ENCODE data around the gene EPHB1.
A peak's percentile ranks its signal among the peaks of the same experiment; 100 is the strongest.

The EPHB1 gene

GRCh38 chr3:134751831-134752230, 43.2 kb upstream of the EPHB1 start:
- ATAC-seq = no peak
- TF ChIP-seq CREB5 (CRISPR knock-in tag; IDR thresholded peaks at IDR 0.05; ENCODE audit: low read depth) = no peak
- TF ChIP-seq ZFP30 (CRISPR knock-in tag; IDR thresholded peaks at IDR 0.05) = no peak
- TF ChIP-seq ARNTL (CRISPR knock-in tag; IDR thresholded peaks at IDR 0.05; ENCODE audit: borderline replicate concordance, low read depth) = no peak
- TF ChIP-seq ZC3H10 (CRISPR knock-in tag; IDR thresholded peaks at IDR 0.05) = no peak
- no peak for TF ChIP-seq SNAI2 (CRISPR knock-in tag; IDR thresholded peaks at IDR 0.05)
- TF ChIP-seq TOX (CRISPR knock-in tag; IDR thresholded peaks at IDR 0.05; ENCODE audit: borderline replicate concordance) = no peak
- no peak for TF ChIP-seq ESRRG (CRISPR knock-in tag; IDR thresholded peaks at IDR 0.05)
- TF ChIP-seq PPARA (CRISPR knock-in tag; IDR thresholded peaks at IDR 0.05; ENCODE audit: borderline replicate concordance) = no peak
- no peak for TF ChIP-seq ZNF70 (CRISPR knock-in tag; IDR thresholded peaks at IDR 0.05)
- no peak for TF ChIP-seq ZNF8 (CRISPR knock-in tag; IDR thresholded peaks at IDR 0.05)
- TF ChIP-seq PATZ1 (CRISPR knock-in tag; IDR thresholded peaks at IDR 0.05; ENCODE audit: borderline replicate concordance) = no peak

- TF ChIP-seq ZNF70 (CRISPR knock-in tag; IDR thresholded peaks at IDR 0.05) (no peak), TOX (CRISPR knock-in tag; IDR thresholded peaks at IDR 0.05; ENCODE audit: borderline replicate concordance) (no peak)
- ATAC-seq = no peak
These were observed 42.1 kb upstream of the EPHB1 start for GRCh38 chr3:134752761-134753461.

- no peak for TF ChIP-seq SNAI2 (CRISPR knock-in tag; IDR thresholded peaks at IDR 0.05)
- TF ChIP-seq BACH2 (CRISPR knock-in tag; IDR thresholded peaks at IDR 0.05; ENCODE audit: borderline replicate concordance) = no peak
- no peak for TF ChIP-seq ZFP30 (CRISPR knock-in tag; IDR thresholded peaks at IDR 0.05)
- TF ChIP-seq ZNF8 (CRISPR knock-in tag; IDR thresholded peaks at IDR 0.05) = no peak
- peak; percentile 79 for ATAC-seq
These were observed 40.9 kb upstream of the EPHB1 start for GRCh38 chr3:134753999-134754742.

- peak; percentile 95 for ATAC-seq
These were observed 40.1 kb upstream of the EPHB1 start for GRCh38 chr3:134754768-134755559.

More at GRCh38 chr3:134754768-134755559, 40.1 kb upstream of the EPHB1 start:
- TF ChIP-seq CSDC2 (CRISPR knock-in tag; IDR thresholded peaks at IDR 0.05) (no peak), PATZ1 (CRISPR knock-in tag; IDR thresholded peaks at IDR 0.05; ENCODE audit: borderline replicate concordance) (no peak), CSRNP3 (CRISPR knock-in tag; IDR thresholded peaks at IDR 0.05) (no peak), ZC3H10 (CRISPR knock-in tag; IDR thresholded peaks at IDR 0.05) (no peak), GLIS3 (CRISPR knock-in tag; IDR thresholded peaks at IDR 0.05) (no peak), ZFP3 (CRISPR knock-in tag; IDR thresholded peaks at IDR 0.05) (no peak), ZNF70 (CRISPR knock-in tag; IDR thresholded peaks at IDR 0.05) (no peak), TSHZ2 (CRISPR knock-in tag; IDR thresholded peaks at IDR 0.05) (no peak), PPARA (CRISPR knock-in tag; IDR thresholded peaks at IDR 0.05; ENCODE audit: borderline replicate concordance) (no peak), TOX (CRISPR knock-in tag; IDR thresholded peaks at IDR 0.05; ENCODE audit: borderline replicate concordance) (no peak), TCF4 (CRISPR knock-in tag; IDR thresholded peaks at IDR 0.05; ENCODE audit: borderline replicate concordance) (no peak)

Measured in SK-N-SH treated with all-trans-retinoic acid at 6 μM for 48 hours (cell line).